H1 (cell line): Measurements from ENCODE around the gene SLAMF1. TPM values are rescaled to one million over a fixed set of nuclear protein-coding genes. Genes with fewer than 3 reads are reported as not detected.

Experiments used
- CTCF ChIA-PET: fragments of 300-600 bp; sonication (Branson Sonifier 250); formaldehyde crosslinking; loops from one replicate; lab custom pipeline; 2021; ENCODE audit not compliant: partially characterized antibody; lab: Charles Lee
- POLR2A ChIA-PET: fragments of 300-600 bp; sonication (Branson Sonifier 250); formaldehyde crosslinking; loops from one replicate; lab custom pipeline; 2021; ENCODE audit warnings: inconsistent platforms; ENCODE audit not compliant: partially characterized antibody; lab: Charles Lee
- DNase-seq, 2 experiments: peaks; one replicate each; pipeline versions ENCODE4 v3.0.0 to v3.0.0-alpha.2; 2010 to 2022; ENCODE audit warnings: low spot score in 2 of 2, low read depth in 1 of 2, mixed read lengths in 1 of 2
- FAIRE-seq: peaks from 2 replicates; lab custom pipeline; 2011; peaks lifted over from hg19 to GRCh38; lab: Jason Lieb, UNC
- H2AFZ ChIP-seq: 2 replicates; pipeline ENCODE4 v1.8.1; 2012; ENCODE audit warnings: low read length, inconsistent platforms
- H2AK5ac ChIP-seq: 2 replicates; pipeline ENCODE4 v1.6.1; 2013; ENCODE audit warnings: low read depth, low read length
- H2BK120ac ChIP-seq: replicated peaks from 2 replicates; pipeline ENCODE3; 2013; ENCODE audit warnings: low read depth, low read length, inconsistent platforms
- H2BK12ac ChIP-seq: 2 replicates; pipeline ENCODE4 v1.6.1; 2013; ENCODE audit warnings: low read depth, low read length
- H2BK15ac ChIP-seq: 2 replicates; pipeline ENCODE4 v1.6.1; 2013; ENCODE audit warnings: low read length
- H2BK20ac ChIP-seq: 2 replicates; pipeline ENCODE4 v1.6.1; 2013; ENCODE audit warnings: low read length
- H2BK5ac ChIP-seq: 2 replicates; pipeline ENCODE4 v1.6.1; 2013; ENCODE audit warnings: low read depth, low read length
- H3K14ac ChIP-seq: 2 replicates; pipeline ENCODE4 v1.6.1; 2013; ENCODE audit warnings: inconsistent platforms; ENCODE audit not compliant: insufficient read length
- H3K18ac ChIP-seq: 2 replicates; pipeline ENCODE4 v1.6.1; 2013; ENCODE audit warnings: low read length; ENCODE audit errors: extremely low read depth
- H3K23ac ChIP-seq: 2 replicates; pipeline ENCODE4 v1.6.1; 2013; ENCODE audit warnings: inconsistent platforms; ENCODE audit not compliant: insufficient read length
- H3K23me2 ChIP-seq: 2 replicates; pipeline ENCODE4 v1.6.1; 2013; ENCODE audit warnings: low read depth, low read length
- H3K27ac ChIP-seq: 2 replicates; pipeline ENCODE4 v1.6.1; 2011; ENCODE audit warnings: low read depth, low read length, inconsistent platforms
- H3K27me3 ChIP-seq, 4 experiments: replicated peaks in 1 of 4; 1 replicate in 1 of 4; 2 replicates in 3 of 4; pipeline versions ENCODE4 v1.6.1 to v1.8.1; 2011 to 2013; ENCODE audit warnings: low read length in 3 of 4, mild to moderate bottlenecking in 3 of 4, inconsistent platforms in 2 of 4, mixed read lengths in 2 of 4, moderate library complexity in 1 of 4; ENCODE audit not compliant: control insufficient read depth in 3 of 4, insufficient read depth in 3 of 4; ENCODE audit errors: extremely low read depth in 1 of 4
- H3K36me3 ChIP-seq, 4 experiments: 2 replicates each; pipeline versions ENCODE4 v1.6.1 to v1.8.1; 2011 to 2013; ENCODE audit warnings: mild to moderate bottlenecking in 4 of 4, low read length in 3 of 4, moderate library complexity in 2 of 4, control low read depth in 1 of 4, inconsistent platforms in 1 of 4; ENCODE audit not compliant: insufficient read depth in 4 of 4, control insufficient read depth in 2 of 4
- H3K4ac ChIP-seq: replicated peaks from 2 replicates; pipeline ENCODE3; 2013; ENCODE audit warnings: low read length, low read depth, mixed read lengths, inconsistent platforms; ENCODE audit not compliant: insufficient read length
- H3K4me1 ChIP-seq, 4 experiments: replicated peaks in 1 of 4; 1 replicate in 1 of 4; 2 replicates in 3 of 4; pipeline versions ENCODE4 v1.6.1 to v1.8.1; 2011 to 2013; ENCODE audit warnings: low read length in 3 of 4, inconsistent platforms in 2 of 4, mixed read lengths in 1 of 4; ENCODE audit not compliant: insufficient read depth in 4 of 4, control insufficient read depth in 3 of 4
- H3K4me2 ChIP-seq, 2 experiments: 2 replicates each; pipeline versions ENCODE4 v1.6.1 to v1.8.1; 2011 to 2013; ENCODE audit warnings: low read depth in 2 of 2, low read length in 2 of 2, control low read depth in 1 of 2, inconsistent platforms in 1 of 2, mild to moderate bottlenecking in 1 of 2; ENCODE audit not compliant: insufficient read depth in 1 of 2
- H3K4me3 ChIP-seq, 4 experiments: fragments of 200-600, 300-600 bp in 1 of 4; sonication (generic), shearing (Covaris generic), sonication (Bioruptor Twin) in 1 of 4; 2 replicates each; pipeline versions ENCODE4 v1.5.1 to v1.8.1; 2011 to 2016; ENCODE audit warnings: low read length in 4 of 4, low read depth in 3 of 4, control low read depth in 2 of 4, inconsistent platforms in 2 of 4, mild to moderate bottlenecking in 2 of 4, mixed read lengths in 1 of 4, moderate library complexity in 1 of 4; ENCODE audit not compliant: insufficient read depth in 2 of 4; ENCODE audit errors: extremely low read depth in 1 of 4
- H3K56ac ChIP-seq: replicated peaks from 2 replicates; pipeline ENCODE3; 2013; ENCODE audit warnings: low read depth, mild to moderate bottlenecking, mixed read lengths, low read length, inconsistent platforms; ENCODE audit not compliant: insufficient read length
- H3K79me1 ChIP-seq: 2 replicates; pipeline ENCODE4 v1.6.1; 2013; ENCODE audit warnings: low read depth, low read length, control low read depth
- H3K79me2 ChIP-seq, 2 experiments: 2 replicates each; pipeline versions ENCODE4 v1.6.1 to v1.8.1; 2012 to 2013; ENCODE audit warnings: low read length in 2 of 2, mild to moderate bottlenecking in 2 of 2, inconsistent platforms in 1 of 2; ENCODE audit not compliant: insufficient read depth in 2 of 2, control insufficient read depth in 1 of 2
- H3K9ac ChIP-seq, 4 experiments: replicated peaks in 1 of 4; 1 replicate in 1 of 4; 2 replicates in 3 of 4; pipeline versions ENCODE4 v1.6.1 to v1.8.1; 2011 to 2013; ENCODE audit warnings: low read depth in 3 of 4, low read length in 3 of 4, control low read depth in 2 of 4, mild to moderate bottlenecking in 2 of 4, moderate library complexity in 2 of 4, inconsistent platforms in 1 of 4; ENCODE audit errors: extremely low read depth in 1 of 4
- H3K9me3 ChIP-seq, 2 experiments: 2 replicates each; pipeline versions ENCODE4 v1.6.1 to v1.8.1; 2012 to 2013; ENCODE audit warnings: mild to moderate bottlenecking in 2 of 2, moderate library complexity in 2 of 2, control low read depth in 1 of 2, inconsistent platforms in 1 of 2, low read depth in 1 of 2, low read length in 1 of 2, mixed read lengths in 1 of 2; ENCODE audit not compliant: insufficient read depth in 2 of 2
- H4K20me1 ChIP-seq, 2 experiments: replicated peaks in 1 of 2; 2 replicates each; pipeline versions ENCODE3 to v1.8.1; 2011 to 2013; ENCODE audit warnings: inconsistent platforms in 2 of 2, low read length in 2 of 2, mild to moderate bottlenecking in 1 of 2; ENCODE audit not compliant: insufficient read depth in 2 of 2, control insufficient read depth in 1 of 2
- H4K5ac ChIP-seq: 2 replicates; pipeline ENCODE4 v1.6.1; 2013; ENCODE audit warnings: low read length, low read depth, mixed read lengths, inconsistent platforms; ENCODE audit not compliant: insufficient read length
- H4K8ac ChIP-seq: 2 replicates; pipeline ENCODE4 v1.8.0; 2013; ENCODE audit warnings: mild to moderate bottlenecking, moderate library complexity, low read length, inconsistent platforms; ENCODE audit not compliant: insufficient read depth; ENCODE audit errors: extremely low read depth
- H4K91ac ChIP-seq: replicated peaks from 2 replicates; pipeline ENCODE3; 2013; ENCODE audit warnings: low read length, mixed read lengths, inconsistent platforms; ENCODE audit not compliant: insufficient read length
- BRCA1 ChIP-seq: IDR thresholded peaks from 2 replicates; pipeline ENCODE4 v1.6.1; 2012; ENCODE audit warnings: low read depth, low read length, improper control_type of control experiment
- CEBPB ChIP-seq: IDR thresholded peaks from 2 replicates; pipeline ENCODE4 v1.6.1; 2012; ENCODE audit warnings: low read depth, low read length
- GABPA ChIP-seq: IDR thresholded peaks from 2 replicates; pipeline ENCODE4 v1.6.1; 2011; ENCODE audit warnings: mild to moderate bottlenecking, low read length, moderate library complexity, borderline replicate concordance; ENCODE audit not compliant: insufficient read depth
- POU5F1 ChIP-seq: IDR thresholded peaks from 2 replicates; pipeline ENCODE4 v1.6.1; 2011; ENCODE audit warnings: low read depth, mild to moderate bottlenecking, low read length, moderate library complexity
- polyA plus RNA-seq, 7 experiments: library from polyadenylated mRNA; depleted of rRNA in 3 of 7; stranded (reverse) in 5 of 7; unstranded in 2 of 7; fragments of >200 nt in 5 of 7; fragments of 200-250 nt in 2 of 7; gene quantifications; 1 replicate in 5 of 7; 2 replicates in 1 of 7; 4 replicates in 1 of 7; pipeline versions ENCODE4 v1.2.1 to v1.2.3, GENCODE V29; 2011 to 2013; ENCODE audit warnings: missing spikeins in 2 of 7, mixed read lengths in 2 of 7
- total RNA-seq: library from RNA; stranded (reverse); fragmentation: NEBNext Ultra II Directional; extraction: Animal tissue kit (Norgen Biotek cat#: 25700); gene quantifications from 2 replicates; pipeline ENCODE4 v1.2.1, GENCODE V29; 2021
- TF ChIP-seq, protein P1 (sequence below): IDR thresholded peaks from 2 replicates; pipeline ENCODE4 v1.6.1; 2012; ENCODE audit warnings: low read length, inconsistent platforms

The SLAMF1 gene
- total and polyA plus RNA-seq, 2 of the 8 experiments (the other 6 are each of a cell fraction or from before 2014, with no cell fraction given), result not detected

GRCh38 chr1:160608941-160609340 is 37.9 kb downstream of the SLAMF1 start:
- Histone ChIP-seq H3K23me2 (no peaks in the 10 kb centered on the region), H3K27ac (no peak overlapping the region), H3K56ac (no peak overlapping the region), H4K8ac (no peak overlapping the region), H3K36me3 (no peaks in the 10 kb centered on the region), H3K9ac (no peak overlapping the region), H4K20me1 (no peaks in the 10 kb centered on the region), H3K4me2 (no peak overlapping the region), H2BK120ac (no peak overlapping the region), H3K79me1 (no peaks in the 10 kb centered on the region), H3K14ac (no peak overlapping the region), H3K4me3 (no peak overlapping the region), H3K18ac (no peak overlapping the region), H3K27me3 (no peaks in the 10 kb centered on the region), H2BK20ac (no peak overlapping the region), H2BK5ac (no peak overlapping the region), H4K91ac (no peak overlapping the region), H2BK15ac (no peak overlapping the region), H2BK12ac (no peak overlapping the region), H3K23ac (no peak overlapping the region), H2AK5ac (no peak overlapping the region), H3K4ac (no peak overlapping the region), H3K9me3 (no peaks in the 10 kb centered on the region), H2AFZ (no peak overlapping the region), H3K4me1 (peaks cover 0 to 2% (median 0%) of the 10 kb centered on the region in 4 experiments; a peak in 1 of 7 replicates), H4K5ac (no peak overlapping the region), H3K79me2 (no peaks in the 10 kb centered on the region)
- FAIRE-seq (no peak), DNase-seq (no peak)
- ChIA-PET POLR2A (no interaction called here), CTCF (interaction anchor here (0.8 to 9.5 kb wide), 15 partner anchors 9 to 178 kb away, joined by 3 to 88 read pairs (median 7); no protein-coding TSS in a partner anchor)
- TF ChIP-seq, protein P1, sequence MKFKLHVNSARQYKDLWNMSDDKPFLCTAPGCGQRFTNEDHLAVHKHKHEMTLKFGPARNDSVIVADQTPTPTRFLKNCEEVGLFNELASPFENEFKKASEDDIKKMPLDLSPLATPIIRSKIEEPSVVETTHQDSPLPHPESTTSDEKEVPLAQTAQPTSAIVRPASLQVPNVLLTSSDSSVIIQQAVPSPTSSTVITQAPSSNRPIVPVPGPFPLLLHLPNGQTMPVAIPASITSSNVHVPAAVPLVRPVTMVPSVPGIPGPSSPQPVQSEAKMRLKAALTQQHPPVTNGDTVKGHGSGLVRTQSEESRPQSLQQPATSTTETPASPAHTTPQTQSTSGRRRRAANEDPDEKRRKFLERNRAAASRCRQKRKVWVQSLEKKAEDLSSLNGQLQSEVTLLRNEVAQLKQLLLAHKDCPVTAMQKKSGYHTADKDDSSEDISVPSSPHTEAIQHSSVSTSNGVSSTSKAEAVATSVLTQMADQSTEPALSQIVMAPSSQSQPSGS, result no peak
- TF ChIP-seq GABPA (no peak), CEBPB (no peak), POU5F1 (no peak), BRCA1 (no peak)
